Activated T-helper 2 cell treated with anti-CD3 and anti-CD28 coated beads, Interferon-gamma antibody, Interleukin-2, Interleukin-4, amounts not matched to agents 10 μg/mL and 5 μg/mL and 100 μg/mL, durations not matched to agents 14 hours and 24 hours and 36 hours (primary cell): ENCODE data around the gene SRA1. TPM values are rescaled to one million over a fixed set of nuclear protein-coding genes. Genes with fewer than 3 reads are reported as not detected.
"Not testable (repeated sequence)": the region's sequence is repeated elsewhere in the genome, so short reads cannot be mapped to it uniquely, and the experiment has no call there.

Experiments used
- DNase-seq: peaks from one replicate; pipeline ENCODE4 v3.0.0; 2021; ENCODE audit warnings: low spot score
- H3K27ac Mint-ChIP-seq: one replicate; pipeline ENCODE4 v1.8.0; 2021; ENCODE audit warnings: mixed read lengths
- H3K27me3 Mint-ChIP-seq: one replicate; pipeline ENCODE4 v1.8.0; 2021; ENCODE audit warnings: low read depth, mixed read lengths
- H3K36me3 Mint-ChIP-seq: one replicate; pipeline ENCODE4 v1.8.0; 2021; ENCODE audit warnings: low read depth, mixed read lengths
- H3K4me1 Mint-ChIP-seq: one replicate; pipeline ENCODE4 v1.8.0; 2021; ENCODE audit warnings: low read depth, mixed read lengths
- H3K4me3 Mint-ChIP-seq: one replicate; pipeline ENCODE4 v1.8.0; 2021; ENCODE audit warnings: low read depth, mild to moderate bottlenecking, moderate library complexity, mixed read lengths
- H3K9me3 Mint-ChIP-seq: one replicate; pipeline ENCODE4 v1.8.0; 2021; ENCODE audit warnings: mixed read lengths
- intact Hi-C: fragments of 100-400 bp; cut with micrococcal nuclease; formaldehyde crosslinking; loops from one replicate; pipeline ENCODE4 v1.15.1; 2023
- total RNA-seq: library from RNA; stranded (reverse); gene quantifications from 2 replicates; pipeline ENCODE4 v1.2.3, GENCODE V29; 2022

Gene SRA1
- total RNA-seq, 1 donor from 2014 or later = 48.2 TPM

DNA sequence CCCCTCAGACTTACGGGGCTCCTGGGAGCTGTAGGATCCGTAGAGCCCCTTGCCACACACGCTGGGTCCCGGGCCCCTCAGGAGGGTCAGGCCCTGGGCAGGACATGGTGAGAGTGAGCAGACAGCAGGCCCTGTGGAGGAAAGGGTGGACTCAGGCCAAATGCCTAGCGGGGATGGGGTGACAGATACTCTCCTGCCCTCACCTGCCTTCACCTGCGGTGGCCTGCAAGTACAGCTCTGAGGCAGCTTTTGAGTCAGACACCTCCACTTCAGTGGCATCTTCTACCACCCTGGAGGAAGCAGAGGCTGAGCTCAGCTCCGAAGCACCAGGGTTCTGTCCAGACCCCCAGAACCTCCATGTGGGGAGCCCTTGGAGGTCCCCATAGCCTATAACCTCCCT, 33.6 kb upstream of the SRA1 start:
- DNase-seq = no peak
- H3K36me3 Mint-ChIP-seq = no peaks in the 10 kb centered on the region
- H3K4me1 Mint-ChIP-seq = no peaks in the 10 kb centered on the region
- no peak overlapping the region for H3K4me3 Mint-ChIP-seq
- intact Hi-C loops = no loop called here
- no peaks in the 10 kb centered on the region for H3K9me3 Mint-ChIP-seq
- no peak overlapping the region for H3K27ac Mint-ChIP-seq
- H3K27me3 Mint-ChIP-seq = peaks cover 5% of the 10 kb centered on the region

DNA sequence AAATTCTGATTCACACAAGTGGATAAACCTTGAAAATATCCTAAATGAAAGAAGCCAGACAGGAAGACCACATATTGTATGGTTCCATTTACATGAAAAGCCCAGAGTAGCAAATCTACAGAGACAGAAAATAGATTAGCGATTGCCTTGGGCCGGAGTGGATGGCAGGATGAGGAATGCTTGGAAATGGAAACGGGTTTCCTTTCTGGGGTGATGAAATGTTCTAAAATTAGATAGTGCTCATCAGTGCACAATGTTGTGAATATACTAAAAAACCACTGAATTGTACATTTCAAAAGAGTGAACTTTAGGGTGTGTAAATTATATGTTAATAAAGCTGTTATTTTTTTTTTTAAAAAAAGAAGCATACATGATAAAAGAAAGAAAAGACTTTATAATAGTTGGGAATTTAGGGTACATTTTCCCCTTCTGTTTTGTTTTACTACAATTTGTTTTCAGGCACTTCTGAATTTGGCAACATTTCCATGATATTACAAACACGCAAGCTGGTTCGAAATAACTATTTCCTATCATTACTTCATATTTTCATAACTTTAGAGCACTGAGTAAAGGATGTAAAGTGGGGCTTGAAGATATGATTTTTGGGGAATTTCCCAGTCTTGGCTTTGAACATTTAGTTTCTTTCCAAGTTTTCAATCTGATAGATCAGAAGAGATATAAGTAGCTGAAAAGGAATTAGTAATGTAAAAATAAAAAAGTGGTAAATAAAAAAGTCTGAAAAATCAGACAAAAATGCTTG, 31.2 kb upstream of the SRA1 start:
- intact Hi-C loops = no loop called here
- Mint-ChIP-seq H3K27ac (no peak overlapping the region), H3K4me1 (no peaks in the 10 kb centered on the region)

DNA sequence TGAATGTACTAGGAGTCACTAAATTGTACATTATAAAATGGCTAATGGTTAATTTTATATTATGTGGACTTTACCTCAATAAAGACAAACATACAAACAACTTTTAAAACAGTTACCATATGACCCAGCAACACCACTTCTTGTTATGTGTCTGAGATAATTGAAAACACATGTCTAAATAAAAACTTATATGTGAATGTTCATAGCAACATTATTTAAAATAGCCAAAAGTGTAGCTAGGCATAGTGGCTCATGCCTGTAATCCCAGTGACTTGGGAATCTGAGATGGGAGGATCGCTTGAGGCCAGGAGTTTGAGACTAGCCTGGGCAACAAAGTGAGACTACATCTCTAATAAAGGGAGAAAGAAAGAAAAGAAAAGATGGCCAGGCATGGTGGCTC, 30.2 kb upstream of the SRA1 start:
- Mint-ChIP-seq H3K27ac (no peak overlapping the region), H3K9me3 (no peaks in the 10 kb centered on the region), H3K4me1 (no peaks in the 10 kb centered on the region), H3K27me3 (peaks cover 11% of the 10 kb centered on the region), H3K36me3 (no peaks in the 10 kb centered on the region), H3K4me3 (no peak overlapping the region)
- DNase-seq = no peak
- intact Hi-C loops = no loop called here

More for the DNA sequence above, 31.2 kb upstream of the SRA1 start:
- no peaks in the 10 kb centered on the region for H3K36me3 Mint-ChIP-seq
- DNase-seq = no peak
- H3K27me3 Mint-ChIP-seq = peaks cover 7% of the 10 kb centered on the region
- H3K4me3 Mint-ChIP-seq = no peak overlapping the region
- no peaks in the 10 kb centered on the region for H3K9me3 Mint-ChIP-seq

DNA sequence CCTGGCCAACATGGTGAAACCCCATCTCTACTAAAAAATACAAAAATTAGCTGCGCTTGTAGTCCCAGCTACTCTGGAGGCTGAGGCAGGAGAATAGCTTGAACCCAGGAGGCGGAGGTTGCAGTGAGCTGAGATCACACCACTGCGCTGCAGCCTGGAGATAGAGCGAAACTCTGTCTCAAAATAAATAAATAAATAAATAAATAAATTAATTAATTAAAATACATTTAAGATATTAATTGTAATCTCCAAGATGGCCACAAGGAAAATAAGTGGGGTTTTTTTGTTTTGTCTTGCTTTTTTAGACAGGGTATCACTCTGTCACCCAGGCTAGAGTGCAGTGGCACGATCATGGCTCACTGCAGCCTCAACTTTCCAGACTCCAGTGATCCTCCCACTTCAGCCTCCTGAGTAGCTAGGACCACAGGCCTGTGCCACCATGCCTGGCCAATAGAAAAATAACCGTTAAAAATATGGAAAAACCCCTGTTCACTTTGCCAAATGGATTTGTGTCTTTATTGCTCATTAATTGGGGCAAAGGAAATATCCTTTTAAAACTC, 22.0 kb upstream of the SRA1 start:
- H3K4me3 Mint-ChIP-seq, H3K9me3 Mint-ChIP-seq, H3K4me1 Mint-ChIP-seq, DNase-seq, intact Hi-C loops, H3K36me3 Mint-ChIP-seq, H3K27ac Mint-ChIP-seq: not testable (repeated sequence)
- H3K27me3 Mint-ChIP-seq = peaks cover 15% of the 10 kb centered on the region

DNA sequence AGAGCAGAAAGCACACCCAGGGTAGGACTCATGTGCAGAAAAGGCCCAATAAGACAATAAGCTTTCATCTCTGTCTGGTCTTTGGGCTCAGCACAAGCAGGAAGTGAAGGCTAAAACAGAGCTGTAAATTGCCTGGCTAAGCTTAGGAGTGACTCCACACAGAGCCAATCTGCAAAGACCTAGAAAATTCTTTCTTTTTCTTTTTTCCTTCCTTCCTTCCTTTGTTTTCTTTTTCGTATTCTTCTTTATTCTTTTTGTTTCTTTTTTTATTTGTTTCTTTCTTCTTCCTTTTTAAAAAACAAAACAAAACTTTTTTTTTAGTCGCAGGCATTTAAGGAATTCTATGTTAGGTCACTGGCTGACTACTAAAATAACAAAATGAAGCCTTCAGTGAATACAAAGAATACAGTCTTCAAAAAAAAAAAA, 19.5 kb upstream of the SRA1 start:
- no peak overlapping the region for H3K27ac Mint-ChIP-seq

DNA sequence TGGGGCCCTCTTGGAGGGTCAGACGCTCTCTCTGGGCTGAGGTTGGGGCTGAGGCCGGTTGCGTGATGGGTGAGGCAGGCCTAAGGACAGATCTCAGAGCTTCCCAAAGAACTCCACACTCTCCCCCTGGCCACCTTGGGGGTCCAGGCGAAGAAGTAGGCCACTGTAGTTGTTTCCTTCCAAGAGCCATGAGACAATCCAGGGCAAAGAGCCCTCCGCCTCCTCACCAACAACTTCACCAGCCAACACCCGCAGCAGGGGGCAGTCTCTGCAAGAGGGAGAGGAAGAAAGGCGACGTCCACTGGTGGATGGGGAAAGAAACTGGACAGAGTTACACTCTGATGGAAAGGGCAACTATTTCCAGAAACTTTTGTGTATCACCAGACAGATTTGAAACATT, 18.0 kb upstream of the SRA1 start:
- Mint-ChIP-seq H3K36me3 (peaks cover under 1% of the 10 kb centered on the region), H3K4me1 (peaks cover 1% of the 10 kb centered on the region), H3K27me3 (peaks cover 2% of the 10 kb centered on the region), H3K4me3 (no peak overlapping the region), H3K27ac (no peak overlapping the region), H3K9me3 (no peaks in the 10 kb centered on the region)
- no peak for DNase-seq
- intact Hi-C loops = no loop called here

More for the DNA sequence above, 19.5 kb upstream of the SRA1 start:
- no peak for DNase-seq
- peaks cover 8% of the 10 kb centered on the region for H3K27me3 Mint-ChIP-seq
- no peaks in the 10 kb centered on the region for H3K9me3 Mint-ChIP-seq
- no peaks in the 10 kb centered on the region for H3K36me3 Mint-ChIP-seq
- no peak overlapping the region for H3K4me3 Mint-ChIP-seq
- intact Hi-C loops = no loop called here
- no peaks in the 10 kb centered on the region for H3K4me1 Mint-ChIP-seq

DNA sequence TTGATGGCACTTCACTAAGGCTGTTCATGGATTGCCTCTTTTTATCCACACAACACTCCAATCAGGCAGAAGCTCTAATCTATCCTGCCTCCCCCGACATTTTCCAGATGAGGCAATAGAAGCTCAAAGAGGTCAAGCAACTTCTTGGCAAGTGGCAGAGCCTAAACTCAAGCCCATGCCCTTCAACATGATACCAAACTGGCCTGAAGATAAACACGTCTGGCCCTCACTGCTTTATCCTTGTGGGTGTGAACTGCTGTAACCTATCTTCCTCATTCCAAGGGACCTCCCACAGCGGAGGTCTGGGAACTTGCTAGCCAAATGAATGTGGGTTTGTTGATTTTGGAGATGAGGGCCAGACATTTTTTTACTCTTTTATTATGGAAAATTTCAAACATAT, 16.9 kb upstream of the SRA1 start:
- H3K27ac Mint-ChIP-seq = no peak overlapping the region
- no peaks in the 10 kb centered on the region for H3K9me3 Mint-ChIP-seq
- H3K27me3 Mint-ChIP-seq = no peaks in the 10 kb centered on the region
- peaks cover 10% of the 10 kb centered on the region for H3K4me1 Mint-ChIP-seq
- H3K36me3 Mint-ChIP-seq = peaks cover 5% of the 10 kb centered on the region
- intact Hi-C loops = no loop called here
- no peak overlapping the region for H3K4me3 Mint-ChIP-seq
- DNase-seq = no peak

DNA sequence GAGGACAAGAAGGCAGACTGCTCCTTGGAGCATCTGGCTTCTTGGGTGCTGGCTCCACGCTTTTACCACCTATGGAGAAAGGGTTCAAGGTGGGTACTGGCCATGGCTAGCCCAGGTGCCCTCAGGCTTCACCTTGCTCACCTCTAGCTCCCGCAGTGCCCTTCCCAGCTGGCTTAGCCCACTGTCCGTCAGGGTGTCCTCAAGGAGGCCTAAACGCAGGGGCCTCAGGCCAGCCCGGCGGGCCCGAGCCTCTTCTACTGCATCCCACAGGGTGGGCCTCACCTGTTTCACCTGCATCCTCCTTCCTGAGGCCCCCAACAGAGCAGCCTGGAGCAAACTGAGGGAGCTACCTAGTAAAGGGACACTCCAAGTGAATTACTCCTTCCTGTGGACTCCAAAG, 16.4 kb upstream of the SRA1 start:
- intact Hi-C loops = no loop called here
- no peaks in the 10 kb centered on the region for H3K27me3 Mint-ChIP-seq
- DNase-seq = no peak
- peaks cover 15% of the 10 kb centered on the region for H3K4me1 Mint-ChIP-seq
- no peak overlapping the region for H3K4me3 Mint-ChIP-seq
- H3K9me3 Mint-ChIP-seq = no peaks in the 10 kb centered on the region
- peaks cover 6% of the 10 kb centered on the region for H3K36me3 Mint-ChIP-seq
- H3K27ac Mint-ChIP-seq = no peak overlapping the region

DNA sequence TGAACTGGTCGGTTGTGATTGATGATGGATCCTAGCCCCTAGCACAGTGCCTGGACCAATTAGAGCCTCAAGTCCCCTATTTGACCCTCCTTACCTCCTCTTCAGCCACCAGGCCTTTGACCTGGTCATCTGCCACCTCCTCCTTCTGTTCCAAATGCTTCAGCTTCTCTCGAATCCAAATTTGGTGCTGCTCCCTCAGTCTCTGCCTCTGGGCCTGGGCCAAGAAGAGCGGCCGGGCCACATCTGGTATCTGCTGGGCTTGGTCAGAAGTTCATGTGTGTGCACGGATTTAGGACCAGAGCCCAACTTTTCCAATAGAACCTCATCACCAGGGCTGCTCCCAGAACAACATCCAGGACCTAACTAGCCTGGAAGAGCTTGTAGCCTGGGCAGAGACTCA, 13.8 kb upstream of the SRA1 start:
- intact Hi-C loops = no loop called here
- no peaks in the 10 kb centered on the region for H3K27me3 Mint-ChIP-seq
- DNase-seq = no peak
- H3K27ac Mint-ChIP-seq = no peak overlapping the region
- no peak overlapping the region for H3K4me3 Mint-ChIP-seq
- peaks cover 21% of the 10 kb centered on the region for H3K4me1 Mint-ChIP-seq
- H3K9me3 Mint-ChIP-seq = no peaks in the 10 kb centered on the region
- peaks cover 26% of the 10 kb centered on the region for H3K36me3 Mint-ChIP-seq

DNA sequence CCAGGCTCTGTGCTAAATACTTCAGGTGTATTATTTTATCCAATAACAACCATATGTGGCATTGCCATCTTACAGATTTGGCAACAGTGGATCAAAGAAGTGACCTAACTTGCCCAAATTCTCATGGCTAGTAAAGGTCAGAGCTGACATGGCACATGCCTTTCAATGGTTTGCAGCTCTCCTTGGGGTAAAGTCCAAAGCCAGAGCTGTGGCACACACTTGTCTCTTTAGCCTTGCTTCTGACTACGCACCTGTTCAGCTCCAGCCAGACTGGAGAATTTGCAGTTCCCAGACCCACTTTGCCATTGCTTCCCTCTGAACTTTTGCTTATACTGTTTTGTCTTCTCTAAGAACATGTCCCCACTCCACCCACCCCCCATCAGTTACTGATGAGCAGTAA, 13.2 kb upstream of the SRA1 start:
- H3K27me3 Mint-ChIP-seq = no peaks in the 10 kb centered on the region
- H3K9me3 Mint-ChIP-seq = no peaks in the 10 kb centered on the region
- H3K4me3 Mint-ChIP-seq = no peak overlapping the region
- H3K27ac Mint-ChIP-seq = peak overlapping the region; percentile 65
- DNase-seq = no peak
- intact Hi-C loops = no loop called here
- peaks cover 29% of the 10 kb centered on the region for H3K36me3 Mint-ChIP-seq
- peaks cover 27% of the 10 kb centered on the region for H3K4me1 Mint-ChIP-seq

DNA sequence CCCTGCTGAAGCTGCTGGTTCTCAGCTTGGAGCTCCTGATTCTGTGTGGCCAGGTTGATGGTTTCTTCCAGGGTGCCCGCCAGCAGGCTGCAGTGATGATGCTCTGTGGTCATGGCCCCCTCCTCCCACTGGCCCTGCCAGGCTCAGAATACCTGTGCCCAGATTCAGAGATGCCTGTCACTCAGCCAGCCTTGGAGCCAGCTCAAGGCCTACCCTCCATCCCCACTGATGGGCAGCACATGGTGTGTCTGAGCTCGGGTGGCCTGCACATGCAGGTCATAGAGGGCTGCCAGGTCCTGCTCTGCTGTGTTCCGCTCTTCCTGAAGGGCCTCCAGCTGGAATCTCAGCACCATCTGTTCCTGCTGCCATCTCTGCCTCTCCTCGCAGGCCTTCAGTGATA, 12.8 kb upstream of the SRA1 start:
- no peak overlapping the region for H3K4me3 Mint-ChIP-seq
- peaks cover 32% of the 10 kb centered on the region for H3K36me3 Mint-ChIP-seq
- DNase-seq = no peak
- H3K27ac Mint-ChIP-seq = peak overlapping the region; percentile 65
- H3K4me1 Mint-ChIP-seq = peaks cover 32% of the 10 kb centered on the region
- no peaks in the 10 kb centered on the region for H3K9me3 Mint-ChIP-seq
- no peaks in the 10 kb centered on the region for H3K27me3 Mint-ChIP-seq
- intact Hi-C loops = no loop called here

DNA sequence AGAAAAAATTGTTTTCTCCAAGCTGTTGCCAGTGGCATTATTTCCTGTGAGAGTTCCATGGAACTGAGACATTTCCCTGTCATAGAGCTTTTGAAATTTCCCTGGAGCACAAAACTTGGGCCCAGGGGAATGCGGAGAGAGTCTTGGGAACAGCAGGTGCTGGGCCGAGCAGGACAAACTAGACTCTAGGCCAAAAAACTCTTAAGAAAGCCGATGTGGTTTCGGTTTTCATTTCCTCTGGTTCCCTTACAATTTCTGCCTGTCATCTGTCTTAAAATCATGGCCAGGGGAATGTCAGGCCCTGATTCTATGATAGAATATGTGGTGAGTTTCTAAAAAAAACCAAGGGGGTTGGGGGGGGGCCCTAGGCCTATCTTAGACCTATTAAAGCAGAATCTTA, 11.9 kb upstream of the SRA1 start:
- intact Hi-C loops = no loop called here
- no peaks in the 10 kb centered on the region for H3K9me3 Mint-ChIP-seq
- H3K4me3 Mint-ChIP-seq = peak overlapping the region; percentile 56
- peaks cover 38% of the 10 kb centered on the region for H3K36me3 Mint-ChIP-seq
- no peaks in the 10 kb centered on the region for H3K27me3 Mint-ChIP-seq
- H3K27ac Mint-ChIP-seq = peak overlapping the region; percentile 87
- peaks cover 35% of the 10 kb centered on the region for H3K4me1 Mint-ChIP-seq
- DNase-seq = no peak

DNA sequence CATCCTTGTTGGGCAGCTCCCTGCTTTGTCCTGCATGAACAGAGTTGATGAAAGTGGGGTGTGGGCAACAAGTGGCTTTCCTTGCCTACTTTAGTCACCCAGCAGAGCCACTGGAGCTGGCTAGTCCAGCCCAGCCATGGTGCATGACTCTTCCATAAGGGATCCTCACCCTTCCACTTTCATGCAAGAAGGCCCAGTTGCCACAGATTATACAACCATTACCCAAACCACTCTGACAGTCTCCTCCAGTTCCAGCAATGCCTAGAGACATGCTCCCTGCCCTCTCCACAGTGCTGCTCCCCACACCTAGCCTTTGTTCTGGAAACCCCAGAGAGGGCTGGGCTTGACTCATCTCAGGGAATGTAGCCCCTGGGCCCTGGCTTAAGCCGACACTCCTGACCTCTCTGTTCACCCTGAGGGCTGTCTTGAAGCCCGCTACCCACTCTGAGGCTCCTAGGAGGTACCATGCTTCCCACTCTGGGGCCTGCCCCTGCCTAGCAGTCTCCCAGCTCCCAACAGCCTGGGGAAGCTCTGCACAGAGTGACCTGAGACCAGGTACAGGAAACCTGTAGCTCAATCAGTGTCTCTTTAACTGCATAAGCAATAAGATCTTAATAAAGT, 11.3 kb upstream of the SRA1 start:
- Mint-ChIP-seq H3K9me3 (no peaks in the 10 kb centered on the region), H3K27me3 (no peaks in the 10 kb centered on the region), H3K4me1 (peaks cover 38% of the 10 kb centered on the region), H3K36me3 (peaks cover 38% of the 10 kb centered on the region), H3K4me3 (no peak overlapping the region), H3K27ac (peak overlapping the region; percentile 87)
- no peak for DNase-seq
- intact Hi-C loops = no loop called here
